ENCODE measurements around the gene SEL1L2. TPM values are rescaled to one million over a fixed set of nuclear protein-coding genes. Genes with fewer than 3 reads are reported as not detected.

SEL1L2 gene
- total RNA-seq (ENCODE audit: low replicate concordance): not detected in 2 replicates
- long read RNA-seq: 0 reads

GRCh38 chr20:13990465-13990864 lies at the start of gene SEL1L2:
SEL1L2 (minus strand) TSS chr20:13990614; CDS start chr20:13990534, 80 bp downstream.
- Mint-ChIP-seq H3K27me3 (peaks cover 2% of the 10 kb centered on the region), H3K9me3 (peaks cover 10% of the 10 kb centered on the region), H3K4me1 (ENCODE audit: unreplicated experiment) (no peaks in the 10 kb centered on the region), H3K36me3 (no peaks in the 10 kb centered on the region), H3K27ac (no peak within 1 kb of the TSS), H3K4me3 (no peak within 1 kb of the TSS)
- no peak for DNase-seq (ENCODE audit: extremely low spot score, unreplicated experiment)
- no peak for TF ChIP-seq CTCF (conservative IDR thresholded peaks at IDR 0.05)

DNA sequence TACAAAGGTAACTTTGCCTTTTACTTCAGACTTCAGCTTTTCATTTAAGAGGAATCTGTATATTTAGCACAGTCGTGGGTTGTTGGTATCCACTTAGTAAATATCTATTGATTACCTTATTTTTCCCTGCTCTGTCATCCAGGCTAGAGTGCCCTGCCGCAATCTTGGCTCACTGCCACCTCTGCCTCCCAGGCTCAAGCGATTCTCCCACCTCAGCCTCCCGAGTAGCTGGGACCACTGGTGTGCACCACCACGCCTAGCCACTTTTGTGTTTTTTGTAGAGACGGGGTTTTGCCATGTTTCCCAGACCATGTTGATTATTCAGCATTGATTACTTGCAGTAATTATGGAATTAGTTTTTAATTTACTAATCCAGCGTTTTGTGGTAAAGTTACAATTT lies 46.2 kb upstream of the SEL1L2 start:
- no peak for TF ChIP-seq CTCF (conservative IDR thresholded peaks at IDR 0.05)
- Mint-ChIP-seq H3K9me3 (no peaks in the 10 kb centered on the region), H3K27ac (no peak overlapping the region), H3K4me1 (ENCODE audit: unreplicated experiment) (no peaks in the 10 kb centered on the region), H3K4me3 (no peak overlapping the region), H3K27me3 (no peaks in the 10 kb centered on the region), H3K36me3 (no peaks in the 10 kb centered on the region)
- no peak for DNase-seq (ENCODE audit: extremely low spot score, unreplicated experiment)

DNA sequence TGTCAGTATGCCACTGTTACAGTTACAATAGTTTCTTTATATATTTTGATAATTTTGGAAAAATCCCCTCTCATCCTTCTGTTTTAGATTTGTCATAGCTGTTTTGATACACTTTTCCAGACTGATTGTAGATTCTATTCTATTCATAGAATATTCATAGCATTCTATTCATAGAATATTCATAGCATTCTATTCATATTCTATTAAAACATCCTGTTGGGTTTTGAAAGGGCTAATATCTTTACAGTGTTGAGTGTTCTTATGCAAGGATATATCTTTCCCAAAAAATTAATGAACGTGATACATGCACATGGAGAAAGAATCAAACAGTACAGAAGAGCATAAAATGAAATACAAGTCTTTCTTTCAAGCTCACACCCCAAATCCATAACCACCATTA lies 42.9 kb upstream of the SEL1L2 start:
- Mint-ChIP-seq H3K27me3 (no peaks in the 10 kb centered on the region), H3K4me3 (no peak overlapping the region), H3K27ac (no peak overlapping the region), H3K9me3 (no peaks in the 10 kb centered on the region), H3K36me3 (no peaks in the 10 kb centered on the region), H3K4me1 (ENCODE audit: unreplicated experiment) (no peaks in the 10 kb centered on the region)
- DNase-seq (ENCODE audit: extremely low spot score, unreplicated experiment): no peak
- no peak for TF ChIP-seq CTCF (conservative IDR thresholded peaks at IDR 0.05)

- Mint-ChIP-seq H3K27ac (no peak overlapping the region), H3K36me3 (no peaks in the 10 kb centered on the region), H3K9me3 (peaks cover 5% of the 10 kb centered on the region), H3K4me1 (ENCODE audit: unreplicated experiment) (no peaks in the 10 kb centered on the region), H3K27me3 (no peaks in the 10 kb centered on the region), H3K4me3 (no peak overlapping the region)
- DNase-seq (ENCODE audit: extremely low spot score, unreplicated experiment): no peak
- no peak for TF ChIP-seq CTCF (conservative IDR thresholded peaks at IDR 0.05)
Observed at GRCh38 chr20:14030991-14031390, 40.6 kb upstream of the SEL1L2 start.

DNA sequence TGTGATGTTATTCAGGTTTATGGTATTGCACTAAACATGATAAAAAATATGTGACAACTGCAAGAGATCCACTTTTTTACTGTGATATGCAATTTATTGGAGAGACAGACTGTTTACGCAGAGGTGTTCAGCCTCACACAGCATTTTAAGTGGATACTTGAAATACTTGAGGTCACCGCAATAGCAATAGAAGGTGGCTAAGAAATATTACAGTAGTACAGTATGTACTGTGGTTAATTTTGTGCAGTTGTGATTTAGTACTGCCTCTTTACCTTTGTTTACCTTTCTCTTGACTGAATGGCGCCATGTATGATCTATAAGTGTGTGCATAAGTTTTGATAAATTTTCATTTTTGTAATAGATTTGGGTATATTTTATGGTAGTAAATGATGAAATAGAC lies 22.3 kb upstream of the SEL1L2 start:
- Mint-ChIP-seq H3K27ac (no peak overlapping the region), H3K9me3 (no peaks in the 10 kb centered on the region), H3K36me3 (peaks cover 1% of the 10 kb centered on the region), H3K4me3 (no peak overlapping the region), H3K27me3 (no peaks in the 10 kb centered on the region), H3K4me1 (ENCODE audit: unreplicated experiment) (no peaks in the 10 kb centered on the region)
- no peak for DNase-seq (ENCODE audit: extremely low spot score, unreplicated experiment)
- no peak for TF ChIP-seq CTCF (conservative IDR thresholded peaks at IDR 0.05)

- no peak for DNase-seq (ENCODE audit: extremely low spot score, unreplicated experiment)
- no peaks in the 10 kb centered on the region for H3K9me3 Mint-ChIP-seq
- no peaks in the 10 kb centered on the region for H3K4me1 Mint-ChIP-seq (ENCODE audit: unreplicated experiment)
- TF ChIP-seq CTCF (conservative IDR thresholded peaks at IDR 0.05): no peak
- no peaks in the 10 kb centered on the region for H3K27me3 Mint-ChIP-seq
- H3K36me3 Mint-ChIP-seq: no peaks in the 10 kb centered on the region
- no peak overlapping the region for H3K4me3 Mint-ChIP-seq
- no peak overlapping the region for H3K27ac Mint-ChIP-seq
Observed at GRCh38 chr20:14009208-14009607, 18.8 kb upstream of the SEL1L2 start.
